ENCODE data around the gene OR6K3.

The OR6K3 gene

GRCh38 chr1:158687037-158687436 is 33.5 kb downstream of the OR6K3 start:
- no peak for DNase-seq (ENCODE audit: low read depth)
- no peak overlapping the region for H3K4me3 ChIP-seq (ENCODE audit: low read depth, low read length)
- TF ChIP-seq, protein P1, sequence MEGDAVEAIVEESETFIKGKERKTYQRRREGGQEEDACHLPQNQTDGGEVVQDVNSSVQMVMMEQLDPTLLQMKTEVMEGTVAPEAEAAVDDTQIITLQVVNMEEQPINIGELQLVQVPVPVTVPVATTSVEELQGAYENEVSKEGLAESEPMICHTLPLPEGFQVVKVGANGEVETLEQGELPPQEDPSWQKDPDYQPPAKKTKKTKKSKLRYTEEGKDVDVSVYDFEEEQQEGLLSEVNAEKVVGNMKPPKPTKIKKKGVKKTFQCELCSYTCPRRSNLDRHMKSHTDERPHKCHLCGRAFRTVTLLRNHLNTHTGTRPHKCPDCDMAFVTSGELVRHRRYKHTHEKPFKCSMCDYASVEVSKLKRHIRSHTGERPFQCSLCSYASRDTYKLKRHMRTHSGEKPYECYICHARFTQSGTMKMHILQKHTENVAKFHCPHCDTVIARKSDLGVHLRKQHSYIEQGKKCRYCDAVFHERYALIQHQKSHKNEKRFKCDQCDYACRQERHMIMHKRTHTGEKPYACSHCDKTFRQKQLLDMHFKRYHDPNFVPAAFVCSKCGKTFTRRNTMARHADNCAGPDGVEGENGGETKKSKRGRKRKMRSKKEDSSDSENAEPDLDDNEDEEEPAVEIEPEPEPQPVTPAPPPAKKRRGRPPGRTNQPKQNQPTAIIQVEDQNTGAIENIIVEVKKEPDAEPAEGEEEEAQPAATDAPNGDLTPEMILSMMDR (conservative IDR thresholded peaks at IDR 0.05; ENCODE audit: low read depth, low read length) = no peak

GRCh38 chr1:158686111-158687009 is 34.2 kb downstream of the OR6K3 start, which contains the start of gene SPTA1:
SPTA1 (minus strand) TSS chr1:158686715; CDS start chr1:158686517, 198 bp downstream.
- no peak for DNase-seq (ENCODE audit: low read depth)
- H3K4me3 ChIP-seq (ENCODE audit: low read depth, low read length) = no peak within 1 kb of the TSS
- TF ChIP-seq, protein P1 (conservative IDR thresholded peaks at IDR 0.05; ENCODE audit: low read depth, low read length) = no peak

GRCh38 chr1:158685085-158685484 is 35.4 kb downstream of the OR6K3 start:
- DNase-seq (ENCODE audit: low read depth) = no peak
- TF ChIP-seq, protein P1 (conservative IDR thresholded peaks at IDR 0.05; ENCODE audit: low read depth, low read length) = no peak
- no peak overlapping the region for H3K4me3 ChIP-seq (ENCODE audit: low read depth, low read length)

- H3K4me3 ChIP-seq (ENCODE audit: low read depth, low read length) = no peak overlapping the region
- no peak for DNase-seq (ENCODE audit: low read depth)
- TF ChIP-seq, protein P1 (conservative IDR thresholded peaks at IDR 0.05; ENCODE audit: low read depth, low read length) = no peak
Measured at GRCh38 chr1:158681606-158682005, 38.9 kb downstream of the OR6K3 start.

DNA sequence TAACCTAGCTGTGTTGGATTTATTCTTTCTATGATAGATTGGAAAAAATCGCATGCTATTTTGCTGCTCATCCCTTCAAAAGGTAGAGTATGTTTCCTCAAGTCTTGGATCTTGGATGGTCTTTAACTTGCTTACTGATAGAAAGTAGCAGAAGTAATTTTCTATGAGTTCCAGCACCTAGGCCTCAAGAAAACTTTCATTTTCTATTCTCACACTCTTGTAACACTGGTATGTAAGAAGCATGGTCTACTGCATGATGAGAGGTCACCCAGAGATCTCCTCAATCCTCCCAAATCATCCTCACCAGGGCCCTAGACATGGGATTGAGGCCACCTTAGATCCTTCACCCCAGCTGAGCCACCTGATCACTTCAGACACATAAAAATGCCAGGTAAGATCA is 41.2 kb downstream of the OR6K3 start:
- TF ChIP-seq, protein P1 (conservative IDR thresholded peaks at IDR 0.05; ENCODE audit: low read depth, low read length) = no peak
- no peak for DNase-seq (ENCODE audit: low read depth)
- no peak overlapping the region for H3K4me3 ChIP-seq (ENCODE audit: low read depth, low read length)

- H3K4me3 ChIP-seq (ENCODE audit: low read depth, low read length) = no peak overlapping the region
- DNase-seq (ENCODE audit: low read depth) = no peak
- TF ChIP-seq, protein P1 (conservative IDR thresholded peaks at IDR 0.05; ENCODE audit: low read depth, low read length) = no peak
Measured at GRCh38 chr1:158675563-158676323, 44.8 kb downstream of the OR6K3 start.
